Cardiac muscle cell (in vitro differentiated cells and primary cell): ENCODE data around the gene C15orf39. TPM values are rescaled to one million over a fixed set of nuclear protein-coding genes. Genes with fewer than 3 reads are reported as not detected.

Experiments
- DNase-seq, 2 donors: peaks; one replicate each; pipeline versions ENCODE4 v3.0.0 to v3.0.0-alpha.2; 2010 to 2017; ENCODE audit warnings: low read depth in 1 of 2, low spot score in 1 of 2
- H3K27ac ChIP-seq: fragments of 200-600 bp; sonication (generic); 2 replicates; pipeline ENCODE4 v1.5.1; 2016
- H3K27me3 ChIP-seq: fragments of 200-600 bp; sonication (generic); 2 replicates; pipeline ENCODE4 v1.6.0; 2016; ENCODE audit warnings: control low read depth
- H3K36me3 ChIP-seq: fragments of 200-600 bp; sonication (generic); 2 replicates; pipeline ENCODE4 v1.5.1; 2016; ENCODE audit warnings: control low read depth
- H3K4me1 ChIP-seq: fragments of 200-600 bp; sonication (generic); 2 replicates; pipeline ENCODE4 v1.8.1; 2017; ENCODE audit warnings: low read depth, mild to moderate bottlenecking, mixed run types
- H3K4me3 ChIP-seq: fragments of 200-600 bp; sonication (generic); 2 replicates; pipeline ENCODE4 v1.5.1; 2016; ENCODE audit warnings: mild to moderate bottlenecking
- H3K9me3 ChIP-seq: fragments of 200-600 bp; sonication (generic); 2 replicates; pipeline ENCODE4 v1.5.1; 2017; ENCODE audit warnings: low read depth, mild to moderate bottlenecking, control low read depth
- CTCF ChIP-seq: IDR thresholded peaks from 2 replicates; pipeline ENCODE4 v1.5.1; 2012; ENCODE audit warnings: low read depth, mild to moderate bottlenecking, low read length
- polyA plus RNA-seq: library from polyadenylated mRNA; unstranded; fragments of >200 nt; fragmentation: Nextera tagmentation; extraction: Ambion mirVana; gene quantifications from 2 replicates; pipeline ENCODE4 v1.2.1, GENCODE V29; 2016
- total RNA-seq: library from RNA; depleted of rRNA; stranded (reverse); fragments of >200 nt; gene quantifications from 2 replicates; pipeline ENCODE4 v1.2.3, GENCODE V29; 2016

C15orf39 gene
- total and polyA plus RNA-seq, 2 experiments from 2014 or later, result 8.6 to 35.1 TPM

GRCh38 chr15:75208501-75209288, 7.0 kb downstream of the C15orf39 start:
- no peak overlapping the region for H3K27ac ChIP-seq
- no peak for DNase-seq
- no peak overlapping the region for H3K4me3 ChIP-seq
- H3K27me3 ChIP-seq, result no peaks in the 10 kb centered on the region
- no peaks in the 10 kb centered on the region for H3K9me3 ChIP-seq
- H3K36me3 ChIP-seq, result peaks cover 11% of the 10 kb centered on the region
- TF ChIP-seq CTCF, result no peak
- H3K4me1 ChIP-seq, result peaks cover under 1% of the 10 kb centered on the region

GRCh38 chr15:75209289-75209676, 7.6 kb downstream of the C15orf39 start:
- Histone ChIP-seq H3K27ac (no peak overlapping the region), H3K36me3 (peaks cover 11% of the 10 kb centered on the region), H3K4me3 (no peak overlapping the region), H3K27me3 (no peaks in the 10 kb centered on the region), H3K4me1 (no peaks in the 10 kb centered on the region), H3K9me3 (no peaks in the 10 kb centered on the region)
- no peak for TF ChIP-seq CTCF
- no peak for DNase-seq

- TF ChIP-seq CTCF, result no peak
- H3K4me1 ChIP-seq, result no peaks in the 10 kb centered on the region
- no peak for DNase-seq
- H3K36me3 ChIP-seq, result peaks cover 11% of the 10 kb centered on the region
- H3K27ac ChIP-seq, result no peak overlapping the region
- H3K9me3 ChIP-seq, result no peaks in the 10 kb centered on the region
- H3K4me3 ChIP-seq, result no peak overlapping the region
- no peaks in the 10 kb centered on the region for H3K27me3 ChIP-seq
Observed at GRCh38 chr15:75210811-75211230, 9.1 kb downstream of the C15orf39 start.

- H3K4me3 ChIP-seq, result no peak overlapping the region
- no peaks in the 10 kb centered on the region for H3K27me3 ChIP-seq
- peak in 1 of 2 donors; percentile 14 for DNase-seq
- H3K9me3 ChIP-seq, result no peaks in the 10 kb centered on the region
- TF ChIP-seq CTCF, result no peak
- H3K4me1 ChIP-seq, result no peaks in the 10 kb centered on the region
- no peak overlapping the region for H3K27ac ChIP-seq
- H3K36me3 ChIP-seq, result peaks cover 11% of the 10 kb centered on the region
Observed at GRCh38 chr15:75211436-75212199, 9.9 kb downstream of the C15orf39 start.

GRCh38 chr15:75212200-75212858, 10.6 kb downstream of the C15orf39 start:
- H3K4me3 ChIP-seq, result no peak overlapping the region
- no peak overlapping the region for H3K27ac ChIP-seq
- H3K36me3 ChIP-seq, result peaks cover 11% of the 10 kb centered on the region
- no peak for TF ChIP-seq CTCF
- no peak for DNase-seq
- no peaks in the 10 kb centered on the region for H3K4me1 ChIP-seq
- no peaks in the 10 kb centered on the region for H3K27me3 ChIP-seq
- no peaks in the 10 kb centered on the region for H3K9me3 ChIP-seq
